ENCODE data around the gene ZNRF1.
"Not testable (repeated sequence)": the region's sequence is repeated elsewhere in the genome, so short reads cannot be mapped to it uniquely, and the experiment has no call there.

Gene ZNRF1

DNA sequence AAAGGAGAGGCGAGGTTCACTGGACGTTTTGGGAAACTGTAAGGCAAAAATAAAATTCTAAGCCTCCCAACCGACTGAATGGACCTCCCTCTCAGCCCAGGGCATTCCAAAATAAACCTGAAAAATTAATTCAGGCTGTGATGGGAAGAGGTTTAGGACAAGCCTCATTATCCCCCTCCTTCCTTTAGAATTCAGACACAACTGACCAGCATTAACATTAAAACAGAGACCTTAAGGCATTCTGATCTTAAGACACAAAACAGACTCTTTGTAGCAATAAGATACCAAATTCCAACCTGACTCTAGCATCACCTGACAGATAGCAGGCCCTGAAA lies 118.1 kb downstream of the ZNRF1 start:
- H3K36me3 ChIP-seq (ENCODE audit: insufficient read depth, low read length) = no peaks in the 10 kb centered on the region
- peak overlapping the region; percentile 11 for H2AFZ ChIP-seq (ENCODE audit: low read depth, low read length)
- no peaks in the 10 kb centered on the region for H3K27me3 ChIP-seq (ENCODE audit: insufficient read depth, low read length)
- no peak overlapping the region for H3K4me3 ChIP-seq (ENCODE audit: low read length)
- no peaks in the 10 kb centered on the region for H3K4me1 ChIP-seq (ENCODE audit: insufficient read depth, low read length)
- peaks cover 3% of the 10 kb centered on the region for H3K9me3 ChIP-seq (ENCODE audit: low read length)

DNA sequence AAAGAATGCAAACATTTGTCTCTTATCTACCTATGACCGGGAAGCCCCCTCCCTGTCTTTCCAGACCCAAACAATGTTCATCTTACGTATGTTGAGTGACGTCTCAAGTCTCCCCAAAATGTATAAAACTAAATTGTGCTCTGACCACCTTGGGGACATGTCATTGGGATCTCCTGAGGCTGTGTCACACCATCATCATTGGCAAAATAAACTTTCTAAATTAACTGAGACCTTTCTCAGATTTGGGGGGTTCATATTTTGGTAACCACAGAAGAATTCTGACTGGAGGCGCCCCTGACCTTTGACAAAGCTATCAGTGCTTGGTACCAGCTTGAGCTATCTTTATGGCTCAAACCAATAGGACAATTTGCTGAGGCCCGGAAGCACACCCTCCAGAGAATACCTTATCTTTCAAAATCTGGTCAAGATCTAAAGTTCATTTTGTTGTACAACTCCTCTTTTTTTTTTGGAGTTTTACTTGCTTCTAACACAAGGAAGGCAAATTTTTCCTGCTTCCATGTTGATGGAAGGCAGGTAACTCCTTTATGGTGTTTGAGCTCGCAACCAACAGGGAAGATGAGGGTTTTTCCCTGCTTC lies 120.2 kb downstream of the ZNRF1 start:
- Histone ChIP-seq H2AFZ (ENCODE audit: low read depth, low read length) (no peak overlapping the region), H3K4me3 (ENCODE audit: low read length) (no peak overlapping the region), H3K9me3 (ENCODE audit: low read length) (peaks cover 6% of the 10 kb centered on the region), H3K36me3 (ENCODE audit: insufficient read depth, low read length) (no peaks in the 10 kb centered on the region), H3K27me3 (ENCODE audit: insufficient read depth, low read length) (no peaks in the 10 kb centered on the region), H3K4me1 (ENCODE audit: insufficient read depth, low read length) (no peaks in the 10 kb centered on the region)

DNA sequence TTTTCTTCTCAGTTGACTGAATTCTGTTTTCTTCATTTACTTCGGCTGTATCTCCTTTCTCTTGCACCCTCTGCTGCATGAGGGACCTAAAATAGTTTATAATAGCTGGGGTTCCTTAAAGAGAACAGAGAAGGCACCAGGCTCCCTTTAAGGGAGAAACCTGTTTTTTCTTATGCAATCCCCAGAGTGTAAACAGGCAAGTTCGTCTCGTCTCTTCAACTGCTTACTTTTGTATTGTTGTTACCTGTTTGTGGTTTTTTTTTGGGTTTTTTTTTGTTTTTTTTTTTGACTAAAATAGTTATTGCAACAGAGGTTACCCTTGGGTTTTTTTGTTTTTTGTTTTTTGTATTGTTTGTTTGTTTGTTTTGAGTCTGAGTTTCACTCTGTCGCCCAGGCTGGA lies 121.4 kb downstream of the ZNRF1 start:
- no peak overlapping the region for H2AFZ ChIP-seq (ENCODE audit: low read depth, low read length)
- H3K4me1 ChIP-seq (ENCODE audit: insufficient read depth, low read length) = no peaks in the 10 kb centered on the region
- H3K36me3 ChIP-seq (ENCODE audit: insufficient read depth, low read length) = no peaks in the 10 kb centered on the region
- no peak overlapping the region for H3K4me3 ChIP-seq (ENCODE audit: low read length)
- no peaks in the 10 kb centered on the region for H3K27me3 ChIP-seq (ENCODE audit: insufficient read depth, low read length)
- H3K9me3 ChIP-seq (ENCODE audit: low read length) = peaks cover 4% of the 10 kb centered on the region

DNA sequence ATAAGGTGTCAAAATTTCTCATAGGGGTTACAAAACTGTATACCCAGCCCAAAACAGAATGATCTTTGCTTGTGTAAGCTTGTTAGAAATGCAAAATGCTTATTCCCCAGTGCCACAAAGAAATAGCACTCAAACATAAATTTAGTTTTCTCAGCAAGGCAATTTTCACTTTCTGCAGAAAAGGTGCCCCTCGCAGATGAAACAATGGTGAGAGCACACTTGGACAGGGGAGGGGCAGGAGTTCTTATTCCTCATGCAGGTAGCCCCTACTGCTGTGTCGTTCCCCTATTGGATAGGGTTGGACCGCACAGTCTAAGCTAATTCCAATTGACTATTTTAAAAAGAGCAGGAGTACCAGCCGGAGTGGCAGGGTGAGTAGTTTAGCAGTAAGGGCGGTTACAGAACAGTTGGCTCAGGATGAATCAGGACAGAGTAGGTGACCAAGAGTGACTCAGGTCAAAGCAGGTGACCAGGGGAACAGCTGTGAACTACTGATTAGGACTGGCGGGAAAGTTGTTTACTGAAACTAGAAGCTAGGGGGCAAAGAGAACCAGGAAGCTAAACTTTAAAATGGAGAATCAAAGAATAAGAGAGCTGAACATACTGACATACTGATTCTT lies 123.2 kb downstream of the ZNRF1 start:
- Histone ChIP-seq H3K4me1 (ENCODE audit: insufficient read depth, low read length) (no peaks in the 10 kb centered on the region), H3K4me3 (ENCODE audit: low read length) (no peak overlapping the region), H3K27me3 (ENCODE audit: insufficient read depth, low read length) (no peaks in the 10 kb centered on the region), H2AFZ (ENCODE audit: low read depth, low read length) (no peak overlapping the region), H3K36me3 (ENCODE audit: insufficient read depth, low read length) (no peaks in the 10 kb centered on the region), H3K9me3 (ENCODE audit: low read length) (peaks cover 4% of the 10 kb centered on the region)

DNA sequence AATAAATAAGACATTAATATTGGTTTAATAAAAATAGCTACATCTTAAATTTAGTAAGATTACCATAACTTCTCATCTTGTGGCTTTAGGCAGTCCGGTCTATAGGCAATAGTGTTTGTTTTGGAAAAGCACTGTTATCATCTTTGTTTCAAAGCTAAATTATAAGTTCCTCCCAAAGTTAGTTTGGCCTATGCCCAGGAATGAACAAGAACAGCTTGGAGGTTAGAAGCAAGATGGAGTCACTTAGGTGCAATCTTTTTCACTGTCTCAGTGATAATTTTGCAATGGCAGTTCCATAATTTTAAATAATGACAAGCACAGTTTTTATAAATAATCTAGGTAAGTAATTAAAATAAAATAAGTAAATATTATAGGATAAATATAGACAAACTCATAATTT lies 123.8 kb downstream of the ZNRF1 start:
- peaks cover 4% of the 10 kb centered on the region for H3K9me3 ChIP-seq (ENCODE audit: low read length)

DNA sequence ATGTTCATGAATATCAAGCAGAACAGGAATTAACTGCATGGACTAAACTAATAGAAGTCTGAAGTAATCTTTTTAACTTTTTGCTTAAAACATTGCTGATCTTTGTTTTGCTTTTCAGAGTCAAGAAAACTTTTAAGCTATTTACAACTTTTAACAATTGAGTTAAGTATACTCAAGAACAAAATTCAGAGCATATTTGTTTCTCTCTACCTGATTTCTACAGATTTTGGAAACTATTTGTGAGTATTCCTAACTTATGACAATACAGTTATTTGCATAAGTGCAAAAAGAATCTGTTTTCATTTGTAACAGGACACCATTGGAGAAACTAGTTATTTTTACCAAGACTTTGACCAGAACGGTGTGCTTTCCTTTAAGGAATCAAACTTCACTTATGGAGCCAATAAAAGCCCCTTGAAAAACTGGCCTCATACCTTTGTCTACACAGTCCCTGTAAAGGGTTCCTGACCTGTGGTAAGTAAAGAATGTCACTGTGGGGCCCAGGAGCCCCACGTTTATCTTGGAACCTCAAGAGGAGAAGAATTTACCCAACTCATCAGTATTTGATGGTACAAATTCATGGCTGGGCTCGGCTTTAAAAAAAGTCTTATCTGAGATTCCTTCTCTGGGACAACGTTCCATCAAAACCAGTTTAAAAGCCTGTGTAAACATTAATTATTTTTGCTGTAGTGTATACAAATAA lies 129.0 kb downstream of the ZNRF1 start:
- no peaks in the 10 kb centered on the region for H3K27me3 ChIP-seq (ENCODE audit: insufficient read depth, low read length)
- no peaks in the 10 kb centered on the region for H3K9me3 ChIP-seq (ENCODE audit: low read length)
- H2AFZ ChIP-seq (ENCODE audit: low read depth, low read length) = no peak overlapping the region

More for the DNA sequence above, 123.8 kb downstream of the ZNRF1 start:
- no peak overlapping the region for H2AFZ ChIP-seq (ENCODE audit: low read depth, low read length)
- no peaks in the 10 kb centered on the region for H3K4me1 ChIP-seq (ENCODE audit: insufficient read depth, low read length)
- no peak overlapping the region for H3K4me3 ChIP-seq (ENCODE audit: low read length)
- no peaks in the 10 kb centered on the region for H3K36me3 ChIP-seq (ENCODE audit: insufficient read depth, low read length)
- H3K27me3 ChIP-seq (ENCODE audit: insufficient read depth, low read length) = no peaks in the 10 kb centered on the region

DNA sequence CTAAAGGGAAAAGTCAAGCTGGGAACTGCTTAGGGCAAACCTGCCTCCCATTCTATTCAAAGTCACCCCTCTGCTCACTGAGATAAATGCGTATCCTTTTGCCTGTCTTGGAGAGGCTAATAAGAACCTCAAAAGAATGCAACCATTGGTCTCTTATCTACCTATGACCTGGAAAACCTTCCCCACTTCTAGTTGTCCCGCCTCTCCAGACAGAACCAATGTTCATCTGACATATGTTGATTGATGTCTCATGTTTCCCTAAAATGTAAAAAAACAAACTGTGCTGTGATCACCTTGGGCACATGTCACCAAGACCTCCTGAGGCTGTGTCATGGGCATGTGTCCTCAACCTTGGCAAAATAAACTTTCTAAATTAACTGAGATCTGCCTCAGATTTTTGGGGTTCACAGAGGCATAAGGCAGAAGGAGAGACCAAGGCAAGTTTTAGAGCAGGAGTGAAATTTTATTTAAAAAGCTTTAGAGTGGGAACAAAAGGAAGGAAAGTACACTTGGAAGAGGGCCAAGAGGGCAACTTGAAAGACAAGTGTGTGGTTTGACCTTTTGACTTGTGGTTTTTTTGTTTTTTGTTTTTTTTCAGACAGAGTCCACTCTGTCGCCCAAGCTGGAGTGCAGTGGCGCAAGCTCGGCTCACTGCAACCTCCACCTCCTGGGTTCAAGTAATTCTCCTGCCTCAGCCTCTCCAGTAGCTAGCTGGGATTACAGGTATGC lies 130.8 kb downstream of the ZNRF1 start:
- H2AFZ ChIP-seq (ENCODE audit: low read depth, low read length); H3K9me3 ChIP-seq (ENCODE audit: low read length); H3K4me3 ChIP-seq (ENCODE audit: low read length); H3K4me1 ChIP-seq (ENCODE audit: insufficient read depth, low read length); H3K36me3 ChIP-seq (ENCODE audit: insufficient read depth, low read length); H3K27me3 ChIP-seq (ENCODE audit: insufficient read depth, low read length): not testable (repeated sequence)

More for the DNA sequence above, 129.0 kb downstream of the ZNRF1 start:
- H3K36me3 ChIP-seq (ENCODE audit: insufficient read depth, low read length) = no peaks in the 10 kb centered on the region
- no peaks in the 10 kb centered on the region for H3K4me1 ChIP-seq (ENCODE audit: insufficient read depth, low read length)
- no peak overlapping the region for H3K4me3 ChIP-seq (ENCODE audit: low read length)

DNA sequence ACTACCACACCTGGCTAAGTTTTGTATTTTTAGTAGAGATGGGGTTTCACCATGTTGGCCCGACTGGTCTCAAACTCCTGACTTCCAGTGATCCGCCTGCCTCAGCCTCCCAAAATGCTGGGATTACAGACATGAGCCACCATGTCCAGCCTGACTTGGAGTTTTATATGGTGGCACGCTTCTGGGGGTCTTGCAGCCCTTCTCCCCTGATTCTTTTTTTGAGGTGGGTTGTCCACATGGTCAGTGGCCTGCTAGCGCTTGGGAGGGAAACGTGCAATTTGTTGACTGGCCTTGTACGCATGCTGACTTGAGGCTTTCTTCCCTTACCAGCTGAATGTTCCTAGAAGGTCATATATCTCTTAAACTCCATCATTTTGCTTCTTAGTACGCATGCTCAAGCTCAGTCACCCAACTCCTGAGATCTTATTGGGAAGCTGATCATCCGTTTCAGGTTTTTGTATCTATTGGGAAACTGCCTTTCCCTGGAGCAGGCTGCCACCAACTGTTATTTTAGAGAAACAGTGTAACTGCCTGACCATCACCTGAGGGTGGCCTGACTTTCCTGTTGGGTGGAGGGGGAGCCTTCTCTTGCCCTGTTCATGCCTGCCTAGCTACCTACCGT lies 131.4 kb downstream of the ZNRF1 start:
- H3K9me3 ChIP-seq (ENCODE audit: low read length) = no peaks in the 10 kb centered on the region
- H3K36me3 ChIP-seq (ENCODE audit: insufficient read depth, low read length) = no peaks in the 10 kb centered on the region
- no peak overlapping the region for H3K4me3 ChIP-seq (ENCODE audit: low read length)
- H2AFZ ChIP-seq (ENCODE audit: low read depth, low read length) = no peak overlapping the region
- no peaks in the 10 kb centered on the region for H3K4me1 ChIP-seq (ENCODE audit: insufficient read depth, low read length)
- H3K27me3 ChIP-seq (ENCODE audit: insufficient read depth, low read length) = no peaks in the 10 kb centered on the region

DNA sequence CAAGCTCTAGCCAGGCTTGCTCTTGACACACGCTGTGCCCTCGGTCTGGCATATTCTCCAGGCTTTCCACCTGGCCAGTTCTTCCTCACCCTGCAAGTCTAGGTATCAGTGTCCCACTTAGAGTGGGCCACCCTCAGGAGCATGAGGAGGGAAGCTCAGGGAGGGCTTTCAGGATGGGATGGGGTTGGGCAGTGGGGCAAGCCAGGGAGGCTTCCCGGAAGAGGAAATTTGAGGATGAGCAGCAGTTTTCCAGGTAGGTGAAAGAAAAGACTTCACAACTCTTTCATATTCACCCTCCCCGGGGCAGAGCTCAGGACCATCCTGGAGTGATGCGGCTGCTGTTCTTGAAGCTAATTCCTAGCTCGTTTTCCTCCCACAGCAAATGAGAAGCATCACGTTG lies 132.3 kb downstream of the ZNRF1 start:
- Histone ChIP-seq H3K27me3 (ENCODE audit: insufficient read depth, low read length) (no peaks in the 10 kb centered on the region), H3K36me3 (ENCODE audit: insufficient read depth, low read length) (no peaks in the 10 kb centered on the region), H2AFZ (ENCODE audit: low read depth, low read length) (no peak overlapping the region), H3K4me3 (ENCODE audit: low read length) (no peak overlapping the region), H3K4me1 (ENCODE audit: insufficient read depth, low read length) (no peaks in the 10 kb centered on the region), H3K9me3 (ENCODE audit: low read length) (no peaks in the 10 kb centered on the region)

DNA sequence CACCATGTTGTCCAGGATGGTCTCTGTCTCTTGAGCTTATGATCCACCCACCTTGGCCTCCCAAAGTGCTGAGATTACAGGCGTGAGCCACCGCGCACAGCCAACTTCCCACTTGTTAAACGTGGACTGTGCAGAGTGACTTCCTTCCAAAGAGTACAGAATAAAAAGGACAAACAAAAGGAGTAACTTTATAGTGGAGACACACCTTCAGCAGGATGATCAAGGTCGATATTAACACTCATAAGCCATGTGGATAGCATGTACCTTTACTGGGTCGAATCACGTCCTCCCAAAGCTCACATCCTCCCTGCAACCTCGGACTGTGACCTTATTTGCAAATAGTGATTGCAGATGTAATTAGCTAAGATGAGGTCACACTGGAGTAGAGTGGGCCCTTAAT lies 139.4 kb downstream of the ZNRF1 start:
- Histone ChIP-seq H3K36me3 (ENCODE audit: insufficient read depth, low read length) (no peaks in the 10 kb centered on the region), H3K27me3 (ENCODE audit: insufficient read depth, low read length) (no peaks in the 10 kb centered on the region), H3K4me1 (ENCODE audit: insufficient read depth, low read length) (no peaks in the 10 kb centered on the region), H3K9me3 (ENCODE audit: low read length) (no peaks in the 10 kb centered on the region), H2AFZ (ENCODE audit: low read depth, low read length) (no peak overlapping the region), H3K4me3 (ENCODE audit: low read length) (no peak overlapping the region)

DNA sequence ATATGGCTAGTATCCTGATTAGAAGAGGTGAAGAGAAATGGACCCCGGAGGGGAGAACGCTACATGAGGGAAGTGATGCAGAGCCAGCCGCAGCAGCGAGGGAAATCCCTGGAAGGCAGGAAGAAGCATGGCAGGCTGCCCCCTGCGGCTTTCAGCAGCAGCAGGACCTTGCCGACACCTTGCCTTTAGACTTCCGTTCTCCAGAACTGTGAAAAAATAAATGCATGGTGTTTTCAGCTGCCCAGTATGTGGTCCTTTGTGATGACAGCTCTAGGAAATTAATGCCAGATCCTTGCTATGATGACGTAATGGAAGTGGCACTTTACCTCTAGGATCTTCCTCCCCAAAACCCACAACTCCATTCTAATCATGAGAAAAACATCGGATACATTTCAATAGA lies 139.8 kb downstream of the ZNRF1 start:
- H3K36me3 ChIP-seq (ENCODE audit: insufficient read depth, low read length) = no peaks in the 10 kb centered on the region
- no peaks in the 10 kb centered on the region for H3K4me1 ChIP-seq (ENCODE audit: insufficient read depth, low read length)
- H3K9me3 ChIP-seq (ENCODE audit: low read length) = no peaks in the 10 kb centered on the region
- H2AFZ ChIP-seq (ENCODE audit: low read depth, low read length) = no peak overlapping the region
- no peak overlapping the region for H3K4me3 ChIP-seq (ENCODE audit: low read length)
- no peaks in the 10 kb centered on the region for H3K27me3 ChIP-seq (ENCODE audit: insufficient read depth, low read length)

DNA sequence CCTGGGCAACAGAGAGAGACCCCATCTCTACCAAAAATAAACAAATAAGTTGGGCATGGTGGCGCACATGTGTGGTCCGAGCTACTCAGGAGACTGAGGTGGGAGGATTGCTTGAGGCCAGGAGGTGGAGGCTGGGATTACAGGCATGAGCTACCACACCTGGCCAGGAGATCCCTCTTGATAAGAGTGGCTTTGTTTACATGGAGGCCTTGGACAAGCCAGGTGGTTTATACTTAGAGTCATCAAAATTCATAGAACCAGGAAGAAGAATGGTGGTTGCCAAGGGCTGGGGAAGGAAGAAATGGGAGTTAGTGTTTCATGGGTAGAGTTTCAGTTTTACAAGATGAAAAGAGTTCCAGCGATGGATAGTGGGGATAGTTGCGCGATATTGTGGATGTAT lies 140.7 kb downstream of the ZNRF1 start:
- Histone ChIP-seq H2AFZ (ENCODE audit: low read depth, low read length) (no peak overlapping the region), H3K27me3 (ENCODE audit: insufficient read depth, low read length) (no peaks in the 10 kb centered on the region), H3K9me3 (ENCODE audit: low read length) (no peaks in the 10 kb centered on the region), H3K4me3 (ENCODE audit: low read length) (no peak overlapping the region), H3K36me3 (ENCODE audit: insufficient read depth, low read length) (no peaks in the 10 kb centered on the region), H3K4me1 (ENCODE audit: insufficient read depth, low read length) (no peaks in the 10 kb centered on the region)

DNA sequence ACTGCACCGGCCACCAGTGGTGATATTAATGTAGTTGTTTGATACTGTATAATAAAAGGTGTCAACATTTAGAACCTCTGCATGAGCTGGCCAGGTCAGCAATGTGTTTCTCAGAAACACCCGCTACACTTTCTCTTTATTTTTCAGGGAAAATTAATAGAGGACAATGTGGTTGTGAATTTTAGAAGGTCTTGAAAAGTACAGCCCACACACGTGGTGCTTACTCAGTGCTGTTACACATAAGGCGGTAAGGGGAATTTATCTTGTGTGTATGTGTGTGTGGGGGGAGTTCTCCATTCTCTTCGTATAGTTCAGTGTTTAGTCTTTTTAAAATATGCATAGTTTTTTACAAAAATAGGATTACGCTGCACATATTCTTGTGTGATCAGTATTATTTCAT lies 145.1 kb downstream of the ZNRF1 start:
- H3K4me3 ChIP-seq (ENCODE audit: low read length) = no peak overlapping the region
- no peaks in the 10 kb centered on the region for H3K4me1 ChIP-seq (ENCODE audit: insufficient read depth, low read length)
- H3K27me3 ChIP-seq (ENCODE audit: insufficient read depth, low read length) = no peaks in the 10 kb centered on the region
- H3K36me3 ChIP-seq (ENCODE audit: insufficient read depth, low read length) = no peaks in the 10 kb centered on the region
- H3K9me3 ChIP-seq (ENCODE audit: low read length) = peaks cover 2% of the 10 kb centered on the region
- H2AFZ ChIP-seq (ENCODE audit: low read depth, low read length) = no peak overlapping the region
